Naive B cell (primary cell): Measurements from ENCODE around the gene OPRM1. TPM values are rescaled to one million over a fixed set of nuclear protein-coding genes. Genes with fewer than 3 reads are reported as not detected.
A peak's percentile ranks its signal among the peaks of the same experiment; 100 is the strongest.

ENCODE experiments used
- ATAC-seq, 2 donors: fragments of 150-1000 bp; cut with Tn5 transposase; 2 replicates each; pipeline ENCODE4 v1.10.0; 2021; ENCODE audit warnings: low read depth in 2 of 2, mild to moderate bottlenecking in 2 of 2, moderate library complexity in 2 of 2
- DNase-seq: peaks from one replicate; pipeline ENCODE4 v3.0.0; 2022
- H3K27ac Mint-ChIP-seq, 6 donors: one replicate each; pipeline ENCODE4 v1.8.0; 2020 to 2022; ENCODE audit warnings: mild to moderate bottlenecking in 6 of 6, mixed read lengths in 6 of 6, moderate library complexity in 5 of 6, inconsistent platforms in 2 of 6
- H3K27me3 Mint-ChIP-seq, 3 donors: one replicate each; pipeline ENCODE4 v1.8.0; 2021 to 2022; ENCODE audit warnings: mixed read lengths in 3 of 3, mild to moderate bottlenecking in 1 of 3
- H3K36me3 Mint-ChIP-seq, 2 donors: one replicate each; pipeline ENCODE4 v1.8.0; 2020 to 2022; ENCODE audit warnings: mixed read lengths in 2 of 2, inconsistent platforms in 1 of 2, mild to moderate bottlenecking in 1 of 2
- H3K4me1 Mint-ChIP-seq, 3 donors: one replicate each; pipeline ENCODE4 v1.8.0; 2020 to 2022; ENCODE audit warnings: mixed read lengths in 3 of 3, inconsistent platforms in 1 of 3, mild to moderate bottlenecking in 1 of 3, moderate library complexity in 1 of 3
- H3K4me3 Mint-ChIP-seq, 8 donors: one replicate each; pipeline ENCODE4 v1.8.0; 2020 to 2022; ENCODE audit warnings: mild to moderate bottlenecking in 8 of 8, mixed read lengths in 8 of 8, moderate library complexity in 8 of 8, inconsistent platforms in 2 of 8
- H3K9me3 Mint-ChIP-seq, 7 donors: one replicate each; pipeline ENCODE4 v1.8.0; 2020 to 2022; ENCODE audit warnings: mixed read lengths in 7 of 7, mild to moderate bottlenecking in 5 of 7, inconsistent platforms in 2 of 7, moderate library complexity in 1 of 7
- polyA plus RNA-seq, 6 donors: library from polyadenylated mRNA; unstranded; fragments of 300-500 nt; fragmentation: Illumina TruSeq; gene quantifications; one replicate each; pipeline ENCODE4 v1.2.3, GENCODE V29; 2021; ENCODE audit warnings: low read depth in 6 of 6

Gene OPRM1
- polyA plus RNA-seq, 6 donors from 2014 or later, result not detected

GRCh38 chr6:154096316-154096715, 57.3 kb downstream of the OPRM1 start:
- H3K4me3 Mint-ChIP-seq, result no peak overlapping the region
- peaks cover 0 to 5% (median 0%) of the 10 kb centered on the region in 7 donors for H3K9me3 Mint-ChIP-seq
- H3K36me3 Mint-ChIP-seq, result no peaks in the 10 kb centered on the region

GRCh38 chr6:154096834-154097233, 57.8 kb downstream of the OPRM1 start:
- peaks cover 0 to 5% (median 0%) of the 10 kb centered on the region in 7 donors for H3K9me3 Mint-ChIP-seq
- H3K27ac Mint-ChIP-seq, result no peak overlapping the region
- H3K4me3 Mint-ChIP-seq, result no peak overlapping the region
- no peaks in the 10 kb centered on the region for H3K4me1 Mint-ChIP-seq
- no peaks in the 10 kb centered on the region for H3K36me3 Mint-ChIP-seq
- peaks cover 0 to 6% (median 0%) of the 10 kb centered on the region in 3 donors for H3K27me3 Mint-ChIP-seq
- DNase-seq, result no peak
- no peak for ATAC-seq

More at GRCh38 chr6:154096316-154096715, 57.3 kb downstream of the OPRM1 start:
- no peak for ATAC-seq
- no peak overlapping the region for H3K27ac Mint-ChIP-seq
- H3K27me3 Mint-ChIP-seq, result peaks cover 0 to 6% (median 0%) of the 10 kb centered on the region in 3 donors
- no peaks in the 10 kb centered on the region for H3K4me1 Mint-ChIP-seq
- no peak for DNase-seq

GRCh38 chr6:154099211-154099610, 60.2 kb downstream of the OPRM1 start:
- H3K4me3 Mint-ChIP-seq, result no peak overlapping the region
- ATAC-seq (no peak), DNase-seq (no peak)
- peak overlapping the region in 1 of 6 donors; percentile 47 for H3K27ac Mint-ChIP-seq
- peaks cover 0 to 5% (median 0%) of the 10 kb centered on the region in 7 donors for H3K9me3 Mint-ChIP-seq
- H3K36me3 Mint-ChIP-seq, result no peaks in the 10 kb centered on the region
- H3K27me3 Mint-ChIP-seq, result peaks cover 0 to 7% (median 6%) of the 10 kb centered on the region in 3 donors
- no peaks in the 10 kb centered on the region for H3K4me1 Mint-ChIP-seq

- Mint-ChIP-seq H3K4me3 (no peak overlapping the region), H3K4me1 (no peaks in the 10 kb centered on the region), H3K27me3 (peaks cover 0 to 7% (median 0%) of the 10 kb centered on the region in 3 donors), H3K36me3 (no peaks in the 10 kb centered on the region), H3K9me3 (peaks cover 0 to 7% (median 0%) of the 10 kb centered on the region in 7 donors), H3K27ac (no peak overlapping the region)
- DNase-seq, result no peak
- no peak for ATAC-seq
Observed at GRCh38 chr6:154106251-154106650, 67.2 kb downstream of the OPRM1 start.

GRCh38 chr6:154111025-154111424, 72.0 kb downstream of the OPRM1 start:
- Mint-ChIP-seq H3K9me3 (peaks cover 0 to 5% (median 0%) of the 10 kb centered on the region in 7 donors), H3K4me3 (no peak overlapping the region), H3K27ac (no peak overlapping the region), H3K27me3 (peaks cover 0 to 10% (median 0%) of the 10 kb centered on the region in 3 donors), H3K4me1 (no peaks in the 10 kb centered on the region), H3K36me3 (no peaks in the 10 kb centered on the region)
- ATAC-seq (no peak), DNase-seq (no peak)

- Mint-ChIP-seq H3K4me1 (no peaks in the 10 kb centered on the region), H3K4me3 (no peak overlapping the region), H3K9me3 (peaks cover 0 to 5% (median 0%) of the 10 kb centered on the region in 7 donors), H3K27me3 (peaks cover 0 to 16% (median 0%) of the 10 kb centered on the region in 3 donors), H3K36me3 (no peaks in the 10 kb centered on the region), H3K27ac (no peak overlapping the region)
- no peak for ATAC-seq
- DNase-seq, result no peak
Observed at GRCh38 chr6:154112181-154112809, 73.3 kb downstream of the OPRM1 start.

- Mint-ChIP-seq H3K27ac (peak overlapping the region in 1 of 6 donors; percentile 47), H3K36me3 (no peaks in the 10 kb centered on the region), H3K4me1 (no peaks in the 10 kb centered on the region), H3K27me3 (peaks cover 0 to 16% (median 0%) of the 10 kb centered on the region in 3 donors), H3K4me3 (no peak overlapping the region), H3K9me3 (peaks cover 0 to 5% (median 0%) of the 10 kb centered on the region in 7 donors)
- DNase-seq, result no peak
- ATAC-seq, result no peak
Observed at GRCh38 chr6:154113392-154113791, 74.4 kb downstream of the OPRM1 start.

GRCh38 chr6:154117485-154117884, 78.4 kb downstream of the OPRM1 start:
- no peaks in the 10 kb centered on the region for H3K36me3 Mint-ChIP-seq

GRCh38 chr6:154122195-154122925, 83.3 kb downstream of the OPRM1 start:
- DNase-seq, result no peak
- no peak for ATAC-seq
- Mint-ChIP-seq H3K27ac (no peak overlapping the region), H3K9me3 (peaks cover 0 to 5% (median 0%) of the 10 kb centered on the region in 7 donors), H3K4me1 (peaks cover 0 to 4% (median 1%) of the 10 kb centered on the region in 3 donors), H3K27me3 (peaks cover 0 to 3% (median 0%) of the 10 kb centered on the region in 3 donors), H3K4me3 (no peak overlapping the region), H3K36me3 (no peaks in the 10 kb centered on the region)

More at GRCh38 chr6:154117485-154117884, 78.4 kb downstream of the OPRM1 start:
- DNase-seq, result no peak
- H3K4me1 Mint-ChIP-seq, result no peaks in the 10 kb centered on the region
- H3K27ac Mint-ChIP-seq, result peak overlapping the region in 1 of 6 donors; percentile 38
- H3K9me3 Mint-ChIP-seq, result peaks cover 0 to 8% (median 0%) of the 10 kb centered on the region in 7 donors
- no peak for ATAC-seq
- H3K27me3 Mint-ChIP-seq, result peaks cover 0 to 16% (median 0%) of the 10 kb centered on the region in 3 donors
- no peak overlapping the region for H3K4me3 Mint-ChIP-seq

- peaks cover 0 to 4% (median 1%) of the 10 kb centered on the region in 3 donors for H3K4me1 Mint-ChIP-seq
- H3K27me3 Mint-ChIP-seq, result peaks cover 0 to 3% (median 0%) of the 10 kb centered on the region in 3 donors
- H3K27ac Mint-ChIP-seq, result no peak overlapping the region
- H3K9me3 Mint-ChIP-seq, result peaks cover 0 to 5% (median 0%) of the 10 kb centered on the region in 7 donors
- H3K4me3 Mint-ChIP-seq, result no peak overlapping the region
- H3K36me3 Mint-ChIP-seq, result no peaks in the 10 kb centered on the region
- ATAC-seq (no peak), DNase-seq (no peak)
Observed at GRCh38 chr6:154123155-154123956, 84.3 kb downstream of the OPRM1 start.

- H3K27me3 Mint-ChIP-seq, result peaks cover 0 to 3% (median 0%) of the 10 kb centered on the region in 3 donors
- DNase-seq (no peak), ATAC-seq (no peak)
- H3K9me3 Mint-ChIP-seq, result peaks cover 0 to 5% (median 0%) of the 10 kb centered on the region in 7 donors
- H3K36me3 Mint-ChIP-seq, result no peaks in the 10 kb centered on the region
- peaks cover 0 to 4% (median 1%) of the 10 kb centered on the region in 3 donors for H3K4me1 Mint-ChIP-seq
- H3K27ac Mint-ChIP-seq, result no peak overlapping the region
- H3K4me3 Mint-ChIP-seq, result no peak overlapping the region
Observed at GRCh38 chr6:154125421-154125820, 86.4 kb downstream of the OPRM1 start.

GRCh38 chr6:154127657-154128056, 88.6 kb downstream of the OPRM1 start:
- H3K9me3 Mint-ChIP-seq, result peaks cover 0 to 1% (median 0%) of the 10 kb centered on the region in 7 donors
- H3K27me3 Mint-ChIP-seq, result no peaks in the 10 kb centered on the region
- H3K4me3 Mint-ChIP-seq, result no peak overlapping the region
- DNase-seq (no peak), ATAC-seq (no peak)
- H3K36me3 Mint-ChIP-seq, result no peaks in the 10 kb centered on the region
- H3K4me1 Mint-ChIP-seq, result peaks cover 0 to 4% (median 1%) of the 10 kb centered on the region in 3 donors
- no peak overlapping the region for H3K27ac Mint-ChIP-seq

GRCh38 chr6:154134471-154135147, 95.6 kb downstream of the OPRM1 start:
- Mint-ChIP-seq H3K4me3 (no peak overlapping the region), H3K9me3 (no peaks in the 10 kb centered on the region), H3K4me1 (no peaks in the 10 kb centered on the region), H3K36me3 (no peaks in the 10 kb centered on the region), H3K27me3 (no peaks in the 10 kb centered on the region), H3K27ac (no peak overlapping the region)
- ATAC-seq (no peak), DNase-seq (no peak)
